Cardiac fibroblast (primary cell): ENCODE results near the gene VANGL1.
A peak's percentile ranks its signal among the peaks of the same experiment; 100 is the strongest.

Experiments
- DNase-seq, 2 donors: peaks; one replicate each; pipeline versions ENCODE4 v3.0.0 to v3.0.0-alpha.2; 2010; ENCODE audit warnings: low read depth in 2 of 2
- H3K4me3 ChIP-seq, 2 donors: replicated peaks in 1 of 2; 1 replicate in 1 of 2; 2 replicates in 1 of 2; pipeline ENCODE4 v1.5.1; 2011; ENCODE audit warnings: low read depth in 2 of 2, low read length in 2 of 2, mild to moderate bottlenecking in 2 of 2, moderate library complexity in 1 of 2
- TF ChIP-seq, protein P1 (sequence below): IDR thresholded peaks from one replicate; pipeline ENCODE4 v1.5.1; 2011; ENCODE audit warnings: low read depth, mild to moderate bottlenecking, low read length, inconsistent platforms

VANGL1 gene

DNA sequence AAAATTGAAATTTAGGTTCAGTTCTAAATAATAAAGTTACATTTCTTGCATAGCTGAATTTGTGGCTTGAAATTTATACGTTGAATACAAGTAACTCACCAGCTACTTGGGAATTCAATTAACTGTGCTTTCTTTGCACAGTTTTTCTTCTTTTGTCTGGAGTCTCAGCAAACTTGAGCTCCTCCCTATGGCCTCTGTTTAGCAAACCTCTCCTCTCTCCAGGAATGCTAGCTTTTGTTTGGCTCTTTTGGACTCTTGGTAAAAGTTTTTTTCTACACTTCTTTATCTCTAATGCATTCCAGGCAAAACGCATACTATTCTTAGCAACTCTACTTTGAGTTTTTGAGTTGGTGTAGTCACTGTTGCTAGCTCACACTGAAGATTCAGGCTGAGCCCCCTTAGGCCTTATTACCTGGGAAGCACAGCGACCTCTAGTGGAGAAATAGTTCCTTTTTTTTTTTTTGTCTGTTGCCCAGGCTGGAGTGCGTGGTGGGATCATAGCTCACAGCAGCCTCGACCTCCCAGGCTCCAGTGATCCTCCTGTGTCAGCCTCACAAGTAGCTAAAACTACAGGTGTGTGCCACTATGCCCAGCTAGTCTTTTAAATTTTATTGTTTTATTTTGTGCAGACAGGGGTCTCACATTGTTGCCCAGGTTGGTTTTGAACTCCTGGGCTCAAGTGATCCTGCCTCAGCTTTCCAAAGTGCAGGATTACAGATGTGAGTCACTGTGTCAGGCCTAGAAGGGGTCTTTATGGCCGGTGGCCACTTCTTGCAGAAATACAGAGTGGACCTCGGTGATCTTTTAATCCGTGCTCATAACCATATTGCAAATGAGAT is 65.0 kb downstream of the VANGL1 start:
- TF ChIP-seq, protein P1, sequence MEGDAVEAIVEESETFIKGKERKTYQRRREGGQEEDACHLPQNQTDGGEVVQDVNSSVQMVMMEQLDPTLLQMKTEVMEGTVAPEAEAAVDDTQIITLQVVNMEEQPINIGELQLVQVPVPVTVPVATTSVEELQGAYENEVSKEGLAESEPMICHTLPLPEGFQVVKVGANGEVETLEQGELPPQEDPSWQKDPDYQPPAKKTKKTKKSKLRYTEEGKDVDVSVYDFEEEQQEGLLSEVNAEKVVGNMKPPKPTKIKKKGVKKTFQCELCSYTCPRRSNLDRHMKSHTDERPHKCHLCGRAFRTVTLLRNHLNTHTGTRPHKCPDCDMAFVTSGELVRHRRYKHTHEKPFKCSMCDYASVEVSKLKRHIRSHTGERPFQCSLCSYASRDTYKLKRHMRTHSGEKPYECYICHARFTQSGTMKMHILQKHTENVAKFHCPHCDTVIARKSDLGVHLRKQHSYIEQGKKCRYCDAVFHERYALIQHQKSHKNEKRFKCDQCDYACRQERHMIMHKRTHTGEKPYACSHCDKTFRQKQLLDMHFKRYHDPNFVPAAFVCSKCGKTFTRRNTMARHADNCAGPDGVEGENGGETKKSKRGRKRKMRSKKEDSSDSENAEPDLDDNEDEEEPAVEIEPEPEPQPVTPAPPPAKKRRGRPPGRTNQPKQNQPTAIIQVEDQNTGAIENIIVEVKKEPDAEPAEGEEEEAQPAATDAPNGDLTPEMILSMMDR = peak; percentile 61
- no peak overlapping the region for H3K4me3 ChIP-seq
- DNase-seq = peak; percentile 70 to 88

DNA sequence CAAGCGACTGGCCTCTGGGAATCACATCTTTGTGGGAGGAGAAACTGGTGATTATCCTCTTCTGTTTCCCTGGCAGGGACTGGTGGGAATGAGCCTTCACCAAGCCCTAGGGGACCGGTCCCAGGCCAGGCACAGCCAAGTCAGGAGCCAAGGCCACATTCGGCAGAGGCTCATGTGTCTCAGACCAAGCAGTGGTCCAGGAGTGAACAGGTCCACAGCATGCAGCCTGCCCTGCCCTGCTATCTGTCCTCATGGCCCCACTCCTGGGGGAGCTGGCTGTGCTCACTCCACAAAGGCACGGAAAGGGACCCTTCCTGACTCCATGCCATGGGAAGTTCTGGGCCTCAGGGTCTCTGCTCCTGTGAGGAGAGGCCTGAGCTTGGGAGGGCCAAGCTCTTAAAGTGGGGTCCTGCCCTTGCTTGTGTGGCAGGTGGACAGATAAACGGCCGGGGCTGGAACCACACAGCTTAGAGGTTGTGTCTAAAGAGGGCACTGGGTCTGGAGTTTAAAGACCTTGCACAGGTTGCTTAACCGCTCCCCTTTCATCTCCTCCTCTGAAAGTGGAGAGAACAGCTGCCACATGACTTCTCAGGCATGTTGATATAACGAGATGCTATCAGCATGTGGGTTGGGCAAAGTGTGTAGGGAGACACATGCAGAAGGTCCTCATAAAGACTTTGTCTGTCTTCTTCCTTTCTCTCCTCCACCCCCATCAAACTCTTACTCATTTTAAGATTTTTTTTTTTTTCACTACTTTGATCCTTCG is 69.3 kb downstream of the VANGL1 start:
- no peak for DNase-seq
- no peak overlapping the region for H3K4me3 ChIP-seq
- TF ChIP-seq, protein P1 = no peak

DNA sequence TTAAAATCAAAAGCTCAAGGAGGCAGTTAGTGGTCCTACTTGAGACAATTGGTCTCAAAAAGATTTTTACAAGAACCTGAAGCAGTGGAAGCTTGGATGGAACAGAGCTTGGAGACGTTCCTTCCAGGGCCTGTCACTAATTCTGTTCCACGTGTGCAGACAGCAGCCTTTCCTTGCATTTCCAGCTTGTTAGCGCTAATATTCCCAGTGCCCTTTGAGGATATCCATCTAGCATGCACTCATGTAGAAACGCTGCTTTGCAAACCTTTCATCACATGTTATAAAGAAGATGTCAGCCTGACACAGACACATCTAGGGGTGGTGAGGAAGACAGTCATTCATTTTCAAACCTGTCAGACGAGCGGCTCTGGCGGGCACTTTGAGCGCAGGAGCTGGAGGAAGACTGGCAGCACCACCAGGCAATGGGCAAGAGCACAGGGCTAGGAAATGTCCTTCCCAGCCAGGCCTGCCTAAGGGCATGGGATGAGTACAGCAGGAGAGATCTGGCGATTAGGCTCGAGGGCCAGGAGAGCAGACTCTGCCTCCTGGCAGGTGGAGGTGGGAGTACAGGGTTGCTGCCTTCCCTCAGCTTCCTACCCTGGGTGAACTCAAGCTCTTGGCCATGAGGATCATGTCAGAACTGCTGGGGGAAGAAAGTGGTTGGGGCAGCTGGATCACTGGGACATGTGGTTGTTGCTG is 71.3 kb downstream of the VANGL1 start:
- H3K4me3 ChIP-seq = no peak overlapping the region
- no peak for DNase-seq
- TF ChIP-seq, protein P1 = no peak

DNA sequence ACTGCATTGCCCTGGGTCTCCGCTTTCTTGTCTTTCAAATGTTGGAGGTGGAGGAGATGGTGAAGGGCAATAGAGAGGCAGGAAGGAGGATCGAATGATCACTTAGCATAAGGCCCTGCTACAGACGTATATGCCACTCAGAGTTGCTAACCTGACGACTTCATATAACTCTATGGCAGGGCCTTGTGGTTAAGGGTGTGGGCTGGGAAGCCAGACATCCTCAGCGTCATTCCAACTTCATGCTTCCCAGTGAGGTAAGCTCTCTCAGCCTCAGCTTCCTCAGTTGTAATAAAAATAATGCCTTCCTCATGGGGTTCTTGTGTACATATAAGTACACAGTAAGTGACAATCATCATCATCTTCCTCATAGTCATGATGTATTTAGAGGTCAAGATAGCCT is 72.1 kb downstream of the VANGL1 start:
- TF ChIP-seq, protein P1 = no peak
- no peak for DNase-seq
- no peak overlapping the region for H3K4me3 ChIP-seq

DNA sequence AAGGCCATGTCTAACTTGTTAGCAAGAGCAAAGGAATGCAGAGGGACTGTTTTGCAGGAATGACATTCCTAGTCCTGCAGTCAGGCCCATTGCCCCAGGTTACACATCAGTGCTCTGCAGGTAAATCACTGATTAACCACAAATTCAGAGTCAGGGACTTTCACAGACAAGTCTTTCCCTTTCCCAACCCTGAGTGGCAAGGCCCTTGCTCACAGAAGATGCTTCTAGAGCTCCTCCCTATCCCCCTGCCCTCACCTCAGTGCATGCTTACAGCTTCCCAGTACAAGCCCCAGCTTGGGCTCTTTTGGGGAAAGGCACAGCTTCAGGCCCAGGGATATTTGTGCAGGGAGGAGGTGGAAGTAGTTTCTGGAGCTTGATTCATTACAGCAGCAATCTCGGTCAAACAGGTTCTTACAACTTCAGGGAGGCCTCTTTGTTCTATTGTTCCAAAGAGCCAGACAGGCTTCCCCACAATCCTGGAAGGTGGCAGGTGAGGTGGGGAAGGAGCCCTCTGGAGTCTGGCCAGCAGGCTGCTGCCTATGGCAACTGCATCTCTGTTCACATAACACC is 72.9 kb downstream of the VANGL1 start:
- TF ChIP-seq, protein P1 = no peak
- DNase-seq = no peak
- H3K4me3 ChIP-seq = no peak overlapping the region

DNA sequence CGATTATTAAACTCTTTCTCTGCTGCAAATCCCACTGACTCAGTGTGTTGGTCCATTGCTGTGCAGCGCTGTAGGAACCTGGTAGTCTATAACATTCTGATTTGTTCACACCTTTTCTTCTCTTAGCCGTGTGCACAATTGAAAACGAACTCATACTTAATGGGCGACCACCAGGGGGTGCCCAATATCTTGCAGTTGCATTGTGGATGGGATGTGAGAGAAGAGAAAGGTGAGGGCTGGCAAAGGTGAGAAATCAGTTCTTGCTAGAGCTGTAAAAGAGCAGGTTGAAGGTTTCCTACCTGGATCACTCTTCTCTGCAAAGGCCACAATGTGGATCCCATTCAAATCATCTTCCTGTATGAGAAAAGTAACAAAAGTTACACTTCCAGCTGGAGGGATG is 75.8 kb downstream of the VANGL1 start:
- DNase-seq = peak; percentile 45 to 57
- TF ChIP-seq, protein P1 = peak; percentile 50
- no peak overlapping the region for H3K4me3 ChIP-seq
